IMR-90 (cell line): Measurements from ENCODE around the gene FER. TPM values are rescaled to one million over a fixed set of nuclear protein-coding genes. Genes with fewer than 3 reads are reported as not detected.

ENCODE experiments used
- ATAC-seq: fragments of 200-7000 bp; cut with Tn5 transposase; 2 replicates; pipeline ENCODE4 v1.9.1; 2020; ENCODE audit warnings: low read depth, mild to moderate bottlenecking, moderate library complexity
- BruUV-seq: library from RNA; stranded (reverse); fragments of 400-500 nt; replicated peaks from 2 replicates; lab custom pipeline; 2021; lab: Mats Ljungman, UMichigan
- CTCF ChIA-PET: fragments of 300-600 bp; formaldehyde crosslinking; extraction: SDS; loops from one replicate; lab custom pipeline; 2021; ENCODE audit warnings: antibody characterized with exemption; lab: Yijun Ruan, JAX
- POLR2A ChIA-PET: fragments of 300-600 bp; sonication (Branson Sonifier 250); formaldehyde crosslinking; loops from one replicate; lab custom pipeline; 2022; ENCODE audit warnings: antibody characterized with exemption; ENCODE audit not compliant: unreplicated experiment; lab: Charles Lee
- DNase-seq: peaks from one replicate; pipeline ENCODE4 v3.0.0; 2013
- H2AFZ ChIP-seq: replicated peaks from 2 replicates; pipeline ENCODE3; 2013; ENCODE audit warnings: low read length, mild to moderate bottlenecking; ENCODE audit not compliant: poor library complexity
- H2AK5ac ChIP-seq: 2 replicates; pipeline ENCODE4 v1.6.1; 2013; ENCODE audit warnings: low read depth, low read length, inconsistent platforms
- H2AK9ac ChIP-seq: replicated peaks from 2 replicates; pipeline ENCODE3; 2013; ENCODE audit warnings: mild to moderate bottlenecking, low read depth, low read length, moderate library complexity; ENCODE audit not compliant: poor library complexity
- H2BK120ac ChIP-seq: 2 replicates; pipeline ENCODE4 v1.6.1; 2013; ENCODE audit warnings: low read depth, low read length, inconsistent platforms
- H2BK15ac ChIP-seq: 3 replicates; pipeline ENCODE4 v1.6.1; 2013; ENCODE audit warnings: low read depth, low read length, inconsistent platforms
- H2BK20ac ChIP-seq: 2 replicates; pipeline ENCODE4 v1.6.1; 2013; ENCODE audit warnings: low read depth, mild to moderate bottlenecking, inconsistent platforms, low read length, moderate library complexity
- H2BK5ac ChIP-seq: 2 replicates; pipeline ENCODE4 v1.6.1; 2013; ENCODE audit warnings: mild to moderate bottlenecking, low read depth, low read length, inconsistent platforms; ENCODE audit not compliant: poor library complexity, severe bottlenecking
- H3K14ac ChIP-seq: replicated peaks from 2 replicates; pipeline ENCODE4 v1.6.1; 2013; ENCODE audit warnings: low read depth, low read length, inconsistent platforms
- H3K18ac ChIP-seq: 2 replicates; pipeline ENCODE4 v1.6.1; 2013; ENCODE audit warnings: low read depth, low read length, control low read depth
- H3K23ac ChIP-seq: 2 replicates; pipeline ENCODE4 v1.6.1; 2013; ENCODE audit warnings: low read depth, low read length, inconsistent platforms
- H3K27ac ChIP-seq: 2 replicates; pipeline ENCODE4 v1.5.1; 2013; ENCODE audit warnings: mild to moderate bottlenecking, control low read depth, low read length; ENCODE audit not compliant: insufficient read depth
- H3K27me3 ChIP-seq: 2 replicates; pipeline ENCODE4 v1.6.1; 2013; ENCODE audit warnings: low read length; ENCODE audit not compliant: control insufficient read depth, insufficient read depth
- H3K36me3 ChIP-seq: 2 replicates; pipeline ENCODE4 v1.6.1; 2013; ENCODE audit warnings: low read length, mixed read lengths; ENCODE audit not compliant: control insufficient read depth, insufficient read depth
- H3K4ac ChIP-seq: 2 replicates; pipeline ENCODE4 v1.6.1; 2013; ENCODE audit warnings: low read depth, low read length, inconsistent platforms
- H3K4me1 ChIP-seq: 2 replicates; pipeline ENCODE4 v1.6.1; 2013; ENCODE audit warnings: low read length, mixed read lengths; ENCODE audit not compliant: control insufficient read depth, insufficient read depth
- H3K4me2 ChIP-seq: 2 replicates; pipeline ENCODE4 v1.6.1; 2013; ENCODE audit warnings: low read depth, mild to moderate bottlenecking, control low read depth, low read length, moderate library complexity
- H3K4me3 ChIP-seq: 2 replicates; pipeline ENCODE4 v1.5.1; 2013; ENCODE audit warnings: low read depth, mild to moderate bottlenecking, control low read depth, low read length, moderate library complexity; ENCODE audit not compliant: insufficient read depth
- H3K56ac ChIP-seq: 2 replicates; pipeline ENCODE4 v1.6.1; 2013; ENCODE audit warnings: low read length, inconsistent platforms; ENCODE audit not compliant: insufficient read depth; ENCODE audit errors: extremely low read depth
- H3K79me1 ChIP-seq, 2 experiments: 2 replicates each; pipeline ENCODE4 v1.6.1; 2013; ENCODE audit warnings: low read length in 2 of 2, inconsistent platforms in 1 of 2, low read depth in 1 of 2
- H3K9ac ChIP-seq: 2 replicates; pipeline ENCODE4 v1.6.1; 2013; ENCODE audit warnings: low read depth, low read length, control low read depth
- H3K9me1 ChIP-seq: 2 replicates; pipeline ENCODE4 v1.6.1; 2013; ENCODE audit warnings: low read length, inconsistent platforms; ENCODE audit not compliant: insufficient read depth
- H3K9me3 ChIP-seq: 2 replicates; pipeline ENCODE4 v1.6.1; 2013; ENCODE audit warnings: low read length; ENCODE audit not compliant: control insufficient read depth, insufficient read depth
- H4K20me1 ChIP-seq: 2 replicates; pipeline ENCODE4 v1.6.1; 2013; ENCODE audit warnings: low read length, inconsistent platforms; ENCODE audit not compliant: insufficient read depth
- H4K5ac ChIP-seq: 2 replicates; pipeline ENCODE4 v1.6.1; 2013; ENCODE audit warnings: mild to moderate bottlenecking, low read depth, low read length, control low read depth
- H4K8ac ChIP-seq, 2 experiments: 2 replicates each; pipeline ENCODE4 v1.6.1; 2013; ENCODE audit warnings: low read depth in 2 of 2, low read length in 2 of 2, control low read depth in 1 of 2, inconsistent platforms in 1 of 2
- H4K91ac ChIP-seq: 2 replicates; pipeline ENCODE4 v1.6.1; 2013; ENCODE audit warnings: low read depth, low read length, inconsistent platforms; ENCODE audit not compliant: insufficient read depth
- BHLHE40 ChIP-seq: fragments of 150-350 bp; IDR thresholded peaks from 2 replicates; pipeline ENCODE4 v1.6.1; 2016; ENCODE audit warnings: mild to moderate bottlenecking, low read depth, low read length
- FOS ChIP-seq: fragments of 150-350 bp; IDR thresholded peaks from 2 replicates; pipeline ENCODE4 v1.6.1; 2016; ENCODE audit warnings: low read depth, low read length
- MAFK ChIP-seq: IDR thresholded peaks from 2 replicates; pipeline ENCODE4 v1.6.1; 2012; ENCODE audit warnings: low read depth, low read length, improper control_type of control experiment
- MAZ ChIP-seq: IDR thresholded peaks from 2 replicates; pipeline ENCODE4 v1.6.1; 2012; ENCODE audit warnings: low read depth, mild to moderate bottlenecking, low read length, improper control_type of control experiment, moderate library complexity, borderline replicate concordance
- RAD21 ChIP-seq: IDR thresholded peaks from 2 replicates; pipeline ENCODE4 v1.6.1; 2012; ENCODE audit warnings: low read length, improper control_type of control experiment
- SMC3 ChIP-seq: fragments of 150-350 bp; IDR thresholded peaks from 2 replicates; pipeline ENCODE4 v1.6.1; 2016; ENCODE audit warnings: low read depth, mild to moderate bottlenecking, antibody characterized with exemption, low read length, moderate library complexity
- WGBS, 2 experiments: methylation state at CpG; one replicate each; pipeline versions ENCODE4 v1.1.5 to v1.1.7; 2013; ENCODE audit warnings: missing lambda C conversion rate in 2 of 2; ENCODE audit not compliant: insufficient read length in 1 of 2; ENCODE audit errors: extremely low coverage in 2 of 2; 5-methylcytosine and 5-hydroxymethylcytosine counted together
- dilution Hi-C: fragments of 300-500 bp; cut with HindIII; formaldehyde crosslinking; loops from one replicate; pipeline ENCODE4 v1.14.3; 2018; ENCODE audit warnings: low sequenced_read_pairs; ENCODE audit not compliant: unreplicated experiment
- in situ Hi-C: fragments of 300-500 bp; cut with MboI; formaldehyde crosslinking; loops from 3 replicates; pipeline ENCODE4 v1.14.3; 2019; ENCODE audit warnings: low sequenced_read_pairs, inconsistent platforms, mixed read lengths
- intact Hi-C: fragments of 100-400 bp; cut with micrococcal nuclease; formaldehyde crosslinking; loops from 2 replicates; pipeline ENCODE4 v1.10.0; 2022
- polyA plus RNA-seq, 3 experiments: library from polyadenylated mRNA; depleted of rRNA; stranded (reverse); fragments of >200 nt; gene quantifications; 2 replicates each; pipeline ENCODE4 v1.2.3, GENCODE V29; 2012; ENCODE audit warnings: low replicate concordance in 1 of 3
- total RNA-seq: library from RNA; depleted of rRNA; stranded (reverse); fragments of >200 nt; gene quantifications from 2 replicates; pipeline ENCODE4 v1.2.3, GENCODE V29; 2012
- TF ChIP-seq, protein P1 (sequence below): fragments of 150-350 bp; IDR thresholded peaks from 2 replicates; pipeline ENCODE4 v1.6.1; 2017; ENCODE audit warnings: mild to moderate bottlenecking, antibody characterized with exemption, low read length, low read depth
- TF ChIP-seq, protein P2 (sequence below): conservative IDR thresholded peaks from 2 replicates; pipeline ENCODE4 v1.5.1; 2012; ENCODE audit warnings: mild to moderate bottlenecking, low read depth, low read length, improper control_type of control experiment

The FER gene
- total and polyA plus RNA-seq, 2 of the 4 experiments (the other 2 are of a cell fraction) = 3.5 to 32.4 TPM

GRCh38 chr5:108715408-108715807 lies 32.3 kb upstream of the FER start:
- H3K4ac ChIP-seq = no peak overlapping the region
- no peak overlapping the region for H3K27ac ChIP-seq
- no peaks in the 10 kb centered on the region for H4K20me1 ChIP-seq
- POLR2A ChIA-PET = no interaction called here
- no peak overlapping the region for H4K8ac ChIP-seq
- no peak overlapping the region for H2BK5ac ChIP-seq
- no peaks in the 10 kb centered on the region for H3K27me3 ChIP-seq
- no peak overlapping the region for H4K91ac ChIP-seq
- dilution Hi-C loops = no loop called here
- H3K4me1 ChIP-seq = no peaks in the 10 kb centered on the region
- no peak overlapping the region for H2AFZ ChIP-seq
- H3K9me3 ChIP-seq = no peaks in the 10 kb centered on the region
- no CpG with 5 or more reads among the region's 3 CpGs for WGBS, 2 experiments
- intact Hi-C loops = no loop called here
- H2BK20ac ChIP-seq = no peak overlapping the region
- H3K4me2 ChIP-seq = no peak overlapping the region
- H3K9ac ChIP-seq = no peak overlapping the region
- in situ Hi-C loops = no loop called here
- H3K14ac ChIP-seq = no peak overlapping the region
- no peaks in the 10 kb centered on the region for H3K36me3 ChIP-seq
- no peak overlapping the region for H2BK15ac ChIP-seq
- H3K9me1 ChIP-seq = no peaks in the 10 kb centered on the region
- no peak overlapping the region for H3K23ac ChIP-seq
- peak overlapping the region; percentile 14 for H2AK9ac ChIP-seq
- H3K56ac ChIP-seq = no peak overlapping the region
- H3K79me1 ChIP-seq = no peaks in the 10 kb centered on the region
- ATAC-seq (no peak), DNase-seq (no peak)
- CTCF ChIA-PET = no interaction called here
- TF ChIP-seq, protein P1, sequence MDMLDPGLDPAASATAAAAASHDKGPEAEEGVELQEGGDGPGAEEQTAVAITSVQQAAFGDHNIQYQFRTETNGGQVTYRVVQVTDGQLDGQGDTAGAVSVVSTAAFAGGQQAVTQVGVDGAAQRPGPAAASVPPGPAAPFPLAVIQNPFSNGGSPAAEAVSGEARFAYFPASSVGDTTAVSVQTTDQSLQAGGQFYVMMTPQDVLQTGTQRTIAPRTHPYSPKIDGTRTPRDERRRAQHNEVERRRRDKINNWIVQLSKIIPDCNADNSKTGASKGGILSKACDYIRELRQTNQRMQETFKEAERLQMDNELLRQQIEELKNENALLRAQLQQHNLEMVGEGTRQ = no peak
- no peak for TF ChIP-seq SMC3
- TF ChIP-seq, protein P2, sequence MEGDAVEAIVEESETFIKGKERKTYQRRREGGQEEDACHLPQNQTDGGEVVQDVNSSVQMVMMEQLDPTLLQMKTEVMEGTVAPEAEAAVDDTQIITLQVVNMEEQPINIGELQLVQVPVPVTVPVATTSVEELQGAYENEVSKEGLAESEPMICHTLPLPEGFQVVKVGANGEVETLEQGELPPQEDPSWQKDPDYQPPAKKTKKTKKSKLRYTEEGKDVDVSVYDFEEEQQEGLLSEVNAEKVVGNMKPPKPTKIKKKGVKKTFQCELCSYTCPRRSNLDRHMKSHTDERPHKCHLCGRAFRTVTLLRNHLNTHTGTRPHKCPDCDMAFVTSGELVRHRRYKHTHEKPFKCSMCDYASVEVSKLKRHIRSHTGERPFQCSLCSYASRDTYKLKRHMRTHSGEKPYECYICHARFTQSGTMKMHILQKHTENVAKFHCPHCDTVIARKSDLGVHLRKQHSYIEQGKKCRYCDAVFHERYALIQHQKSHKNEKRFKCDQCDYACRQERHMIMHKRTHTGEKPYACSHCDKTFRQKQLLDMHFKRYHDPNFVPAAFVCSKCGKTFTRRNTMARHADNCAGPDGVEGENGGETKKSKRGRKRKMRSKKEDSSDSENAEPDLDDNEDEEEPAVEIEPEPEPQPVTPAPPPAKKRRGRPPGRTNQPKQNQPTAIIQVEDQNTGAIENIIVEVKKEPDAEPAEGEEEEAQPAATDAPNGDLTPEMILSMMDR = no peak
- no peak for TF ChIP-seq BHLHE40
- TF ChIP-seq MAFK = no peak
- no peak for TF ChIP-seq FOS
- TF ChIP-seq RAD21 = no peak
- no peak for TF ChIP-seq MAZ
- no peak overlapping the region for H4K5ac ChIP-seq
- no TSS peak for BruUV-seq
- no peak overlapping the region for H3K4me3 ChIP-seq
- H3K18ac ChIP-seq = no peak overlapping the region
- H2BK120ac ChIP-seq = no peak overlapping the region
- no peak overlapping the region for H2AK5ac ChIP-seq
